Endodermal cell (in vitro differentiated cells): ENCODE data around the gene NCKAP5. TPM values are rescaled to one million over a fixed set of nuclear protein-coding genes. Genes with fewer than 3 reads are reported as not detected.

Experiments
- DNase-seq: peaks from one replicate; pipeline ENCODE4 v3.0.0-alpha.2; 2017
- H3K27ac ChIP-seq: 2 replicates; pipeline ENCODE4 v1.5.1; 2013; ENCODE audit warnings: mild to moderate bottlenecking, low read depth, low read length, moderate library complexity
- H3K27me3 ChIP-seq: 2 replicates; pipeline ENCODE4 v1.6.1; 2013; ENCODE audit warnings: mild to moderate bottlenecking, low read length, moderate library complexity; ENCODE audit not compliant: insufficient read depth, control insufficient read depth, poor library complexity, severe bottlenecking
- H3K36me3 ChIP-seq: 2 replicates; pipeline ENCODE4 v1.7.0; 2013; ENCODE audit warnings: mild to moderate bottlenecking, low read length, moderate library complexity; ENCODE audit not compliant: control insufficient read depth, insufficient read depth
- H3K4me1 ChIP-seq: one replicate; pipeline ENCODE4 v1.7.0; 2013; ENCODE audit warnings: low read length; ENCODE audit not compliant: control insufficient read depth, insufficient read depth
- H3K4me3 ChIP-seq: 2 replicates; pipeline ENCODE4 v1.5.1; 2013; ENCODE audit warnings: mild to moderate bottlenecking, low read length, moderate library complexity
- H3K9ac ChIP-seq: 2 replicates; pipeline ENCODE4 v1.6.1; 2013; ENCODE audit warnings: mild to moderate bottlenecking, low read length, moderate library complexity; ENCODE audit not compliant: poor library complexity, severe bottlenecking; ENCODE audit errors: extremely low read depth
- H3K9me3 ChIP-seq: 2 replicates; pipeline ENCODE4 v1.6.1; 2013; ENCODE audit warnings: mild to moderate bottlenecking, low read length, moderate library complexity; ENCODE audit not compliant: control insufficient read depth
- H3K27ac Mint-ChIP-seq: 2 replicates; pipeline ENCODE4 v1.8.0; 2020; ENCODE audit warnings: mixed read lengths
- H3K27me3 Mint-ChIP-seq: 2 replicates; pipeline ENCODE4 v1.8.0; 2021; ENCODE audit warnings: mild to moderate bottlenecking, mixed read lengths; ENCODE audit not compliant: insufficient read depth
- H3K36me3 Mint-ChIP-seq: 2 replicates; pipeline ENCODE4 v1.8.0; 2020; ENCODE audit warnings: low read depth, mixed read lengths
- H3K4me1 Mint-ChIP-seq: 2 replicates; pipeline ENCODE4 v1.8.0; 2020; ENCODE audit warnings: mixed read lengths
- H3K4me3 Mint-ChIP-seq: 2 replicates; pipeline ENCODE4 v1.8.0; 2020; ENCODE audit warnings: mild to moderate bottlenecking, moderate library complexity, mixed read lengths
- H3K9me3 Mint-ChIP-seq: 2 replicates; pipeline ENCODE4 v1.8.0; 2020; ENCODE audit warnings: mild to moderate bottlenecking, mixed read lengths
- CTCF ChIP-seq: fragments of 200-600 bp; sonication (generic); conservative IDR thresholded peaks from 2 replicates; pipeline ENCODE4 v1.5.0; 2021; ENCODE audit warnings: antibody characterized with exemption, mild to moderate bottlenecking
- WGBS, 2 experiments: methylation state at CpG; one replicate each; pipeline versions ENCODE4 v1.1.5 to v1.1.7; 2013; ENCODE audit warnings: missing lambda C conversion rate in 2 of 2, mixed read lengths in 1 of 2; ENCODE audit not compliant: insufficient coverage in 1 of 2, insufficient read length in 1 of 2; 5-methylcytosine and 5-hydroxymethylcytosine counted together
- total RNA-seq, 2 donors: library from RNA; stranded (reverse); fragmentation: NEBNext Ultra II Directional in 1 of 2; extraction: Animal tissue kit (Norgen Biotek cat#: 25700) in 1 of 2; gene quantifications; 2 replicates in 1 of 2; 3 replicates in 1 of 2; pipeline ENCODE4 v1.2.1, GENCODE V29; 2021

Gene NCKAP5
- total RNA-seq, 2 donors from 2014 or later: 0.58 to 0.92 TPM

- Histone ChIP-seq H3K27ac (no peak overlapping the region), H3K27me3 (peaks cover 10% of the 10 kb centered on the region), H3K36me3 (peaks cover 4% of the 10 kb centered on the region), H3K4me1 (peaks cover 12% of the 10 kb centered on the region), H3K9me3 (no peaks in the 10 kb centered on the region), H3K4me3 (no peak overlapping the region), H3K9ac (no peak overlapping the region)
- peaks cover 5% of the 10 kb centered on the region for H3K27me3 Mint-ChIP-seq
- no peak for DNase-seq
- H3K36me3 Mint-ChIP-seq: peaks cover 3% of the 10 kb centered on the region
- no peaks in the 10 kb centered on the region for H3K9me3 Mint-ChIP-seq
- peaks cover 23% of the 10 kb centered on the region for H3K4me1 Mint-ChIP-seq
- no peak overlapping the region for H3K4me3 Mint-ChIP-seq
- H3K27ac Mint-ChIP-seq: no peak overlapping the region
- 90 to 91% methylated on average over 7 to 8 of the region's 8 CpGs for WGBS, 2 experiments
- no peak for TF ChIP-seq CTCF
Measured at GRCh38 chr2:132646540-132647108, 921.6 kb downstream of the NCKAP5 start.

- WGBS, 2 experiments: 90 to 98% methylated on average over 8 to 18 of the region's 18 CpGs
- H3K27ac ChIP-seq: peak overlapping the region; percentile 58
- Mint-ChIP-seq H3K27me3 (no peaks in the 10 kb centered on the region), H3K27ac (no peak overlapping the region), H3K9me3 (no peaks in the 10 kb centered on the region), H3K4me1 (peaks cover 22% of the 10 kb centered on the region), H3K36me3 (peaks cover 3% of the 10 kb centered on the region), H3K4me3 (no peak overlapping the region)
- peaks cover 3% of the 10 kb centered on the region for H3K27me3 ChIP-seq
- H3K36me3 ChIP-seq: peaks cover 4% of the 10 kb centered on the region
- TF ChIP-seq CTCF: no peak
- no peak overlapping the region for H3K4me3 ChIP-seq
- H3K4me1 ChIP-seq: peaks cover 15% of the 10 kb centered on the region
- no peaks in the 10 kb centered on the region for H3K9me3 ChIP-seq
- no peak overlapping the region for H3K9ac ChIP-seq
- DNase-seq: no peak
Measured at GRCh38 chr2:132645722-132646539, 922.3 kb downstream of the NCKAP5 start.

- 95 to 97% methylated on average over 33 to 35 of the region's 35 CpGs for WGBS, 2 experiments
- peaks cover 3% of the 10 kb centered on the region for H3K36me3 Mint-ChIP-seq
Measured at GRCh38 chr2:132645176-132645575, 923.1 kb downstream of the NCKAP5 start.

More at GRCh38 chr2:132645176-132645575, 923.1 kb downstream of the NCKAP5 start:
- Mint-ChIP-seq H3K27ac (peak overlapping the region; percentile 52), H3K27me3 (no peaks in the 10 kb centered on the region), H3K4me3 (no peak overlapping the region), H3K9me3 (no peaks in the 10 kb centered on the region), H3K4me1 (peaks cover 21% of the 10 kb centered on the region)
- Histone ChIP-seq H3K27ac (peak overlapping the region; percentile 58), H3K36me3 (peaks cover 4% of the 10 kb centered on the region), H3K27me3 (no peaks in the 10 kb centered on the region), H3K9me3 (no peaks in the 10 kb centered on the region), H3K9ac (no peak overlapping the region), H3K4me3 (no peak overlapping the region), H3K4me1 (peaks cover 15% of the 10 kb centered on the region)
- TF ChIP-seq CTCF: no peak
- no peak for DNase-seq
